GF-D8 (cell line): ENCODE data around the gene TEX53.

Experiments used
- DNase-seq: peaks from one replicate; lab custom pipeline; 2025; lab: John Stamatoyannopoulos, UW

TEX53 gene

GRCh38 chr9:114634387-114634786, 23.2 kb downstream of the TEX53 start:
- no peak for DNase-seq

GRCh38 chr9:114633438-114634089, 24.0 kb downstream of the TEX53 start:
- DNase-seq: no peak

GRCh38 chr9:114631166-114631565, 26.4 kb downstream of the TEX53 start:
- DNase-seq: no peak

- no peak for DNase-seq
Observed at GRCh38 chr9:114629563-114630090, 28.0 kb downstream of the TEX53 start.

GRCh38 chr9:114627553-114627952, 30.1 kb downstream of the TEX53 start:
- DNase-seq: no peak

- no peak for DNase-seq
Observed at GRCh38 chr9:114626415-114627020, 31.1 kb downstream of the TEX53 start.

GRCh38 chr9:114624677-114625076, 32.9 kb downstream of the TEX53 start:
- no peak for DNase-seq

GRCh38 chr9:114621975-114622609, 35.5 kb downstream of the TEX53 start:
- no peak for DNase-seq

- no peak for DNase-seq
Observed at GRCh38 chr9:114621561-114621960, 36.0 kb downstream of the TEX53 start.

- no peak for DNase-seq
Observed at GRCh38 chr9:114619191-114619761, 38.3 kb downstream of the TEX53 start.

GRCh38 chr9:114616684-114617520, 40.7 kb downstream of the TEX53 start:
- peak; percentile 72 for DNase-seq

GRCh38 chr9:114614373-114614772, 43.2 kb downstream of the TEX53 start:
- no peak for DNase-seq

- DNase-seq: no peak
Observed at GRCh38 chr9:114613919-114614318, 43.7 kb downstream of the TEX53 start.

- no peak for DNase-seq
Observed at GRCh38 chr9:114613087-114613486, 44.5 kb downstream of the TEX53 start.

GRCh38 chr9:114612272-114612923, 45.2 kb downstream of the TEX53 start:
- DNase-seq: no peak

GRCh38 chr9:114611516-114612271, 45.9 kb downstream of the TEX53 start:
- DNase-seq: peak; percentile 33

- no peak for DNase-seq
Observed at GRCh38 chr9:114608525-114608796, 49.1 kb downstream of the TEX53 start.

GRCh38 chr9:114607671-114608524, 49.7 kb downstream of the TEX53 start:
- DNase-seq: no peak

- DNase-seq: peak; percentile 66
Observed at GRCh38 chr9:114606597-114607207, 50.9 kb downstream of the TEX53 start.
